B cell (primary cell): Measurements from ENCODE around the gene DACT3. TPM values are rescaled to one million over a fixed set of nuclear protein-coding genes. Genes with fewer than 3 reads are reported as not detected.

Experiments
- ATAC-seq: fragments of 200-7000 bp; cut with Tn5 transposase; one replicate; pipeline ENCODE4 v1.10.0; 2021; ENCODE audit warnings: low read depth, mild to moderate bottlenecking, moderate number of reproducible peaks, moderate library complexity
- CTCF ChIA-PET: fragments of 350-600 bp; sonication (Branson Sonifier 250); formaldehyde crosslinking; loops from one replicate; lab custom pipeline; 2021; ENCODE audit warnings: antibody characterized with exemption, inconsistent platforms; lab: Charles Lee
- POLR2A ChIA-PET: fragments of 350-600 bp; sonication (Branson Sonifier 250); formaldehyde crosslinking; loops from one replicate; lab custom pipeline; 2021; ENCODE audit warnings: antibody characterized with exemption; lab: Charles Lee
- DNase-seq: peaks from one replicate; pipeline ENCODE4 v3.0.0; 2013
- H2AFZ ChIP-seq: 2 replicates; pipeline ENCODE4 v1.6.1; 2012; ENCODE audit warnings: mild to moderate bottlenecking, low read depth, low read length; ENCODE audit not compliant: insufficient read depth, poor library complexity, severe bottlenecking
- H3K27ac ChIP-seq, 2 donors: 1 replicate in 1 of 2; 2 replicates in 1 of 2; pipeline ENCODE4 v1.5.1; 2012 to 2013; ENCODE audit warnings: low read length in 2 of 2, mild to moderate bottlenecking in 2 of 2, moderate library complexity in 1 of 2
- H3K27me3 ChIP-seq, 4 experiments: fragments of 200-600 bp in 1 of 4; sonication (generic) in 1 of 4; replicated peaks in 1 of 4; 1 replicate in 2 of 4; 2 replicates in 2 of 4; pipeline versions ENCODE4 v1.6.1 to v1.7.0; 2013 to 2016; ENCODE audit warnings: low read length in 3 of 4, mild to moderate bottlenecking in 2 of 4, mixed read lengths in 1 of 4, moderate library complexity in 1 of 4; ENCODE audit not compliant: insufficient read depth in 4 of 4, control insufficient read depth in 3 of 4; ENCODE audit errors: control extremely low read depth in 1 of 4
- H3K36me3 ChIP-seq, 2 experiments: replicated peaks in 1 of 2; 1 replicate in 1 of 2; 2 replicates in 1 of 2; pipeline versions ENCODE4 v1.6.1 to v1.7.1; 2013; ENCODE audit warnings: low read length in 1 of 2; ENCODE audit not compliant: insufficient read depth in 2 of 2, control insufficient read depth in 1 of 2; ENCODE audit errors: control extremely low read depth in 1 of 2, extremely low read depth in 1 of 2
- H3K4me1 ChIP-seq, 2 donors: fragments of 200-600 bp in 1 of 2; sonication (generic) in 1 of 2; 1 replicate in 1 of 2; 2 replicates in 1 of 2; pipeline versions ENCODE4 v1.5.1 to v1.6.1; 2013 to 2017; ENCODE audit warnings: low read length in 2 of 2; ENCODE audit not compliant: control insufficient read depth in 2 of 2, insufficient read depth in 2 of 2
- H3K4me2 ChIP-seq: replicated peaks from 2 replicates; pipeline ENCODE3; 2012; ENCODE audit warnings: mild to moderate bottlenecking, low read depth, low read length; ENCODE audit not compliant: poor library complexity, severe bottlenecking
- H3K4me3 ChIP-seq, 5 experiments: fragments of 200-600 bp in 1 of 5; sonication (generic) in 1 of 5; 1 replicate in 3 of 5; 2 replicates in 2 of 5; pipeline versions ENCODE4 v1.5.1 to v1.7.0; 2011 to 2016; ENCODE audit warnings: low read length in 4 of 5, mild to moderate bottlenecking in 4 of 5, low read depth in 2 of 5, control low read depth in 1 of 5, moderate library complexity in 1 of 5; ENCODE audit not compliant: insufficient read depth in 1 of 5; ENCODE audit errors: control extremely low read depth in 1 of 5, extremely low read depth in 1 of 5
- H3K79me2 ChIP-seq: fragments of 200-600 bp; sonication (generic); one replicate; pipeline ENCODE4 v1.6.0; 2016; ENCODE audit warnings: low read length; ENCODE audit not compliant: control insufficient read depth, insufficient read depth
- H3K9ac ChIP-seq: fragments of 200-600 bp; sonication (generic); 2 replicates; pipeline ENCODE4 v1.6.1; 2017; ENCODE audit warnings: mild to moderate bottlenecking, low read length, moderate library complexity
- H3K9me3 ChIP-seq, 3 donors: one replicate each; pipeline versions ENCODE4 v1.6.1 to v1.7.1; 2013; ENCODE audit warnings: low read length in 2 of 3; ENCODE audit not compliant: control insufficient read depth in 2 of 3, insufficient read depth in 1 of 3; ENCODE audit errors: control extremely low read depth in 1 of 3
- H4K20me1 ChIP-seq: 2 replicates; pipeline ENCODE4 v1.6.0; 2012; ENCODE audit warnings: mild to moderate bottlenecking, low read length; ENCODE audit not compliant: insufficient read depth, control insufficient read depth, poor library complexity, severe bottlenecking
- H3K27ac Mint-ChIP-seq: one replicate; pipeline ENCODE4 v1.8.0; 2021; ENCODE audit warnings: mixed read lengths
- H3K27me3 Mint-ChIP-seq: one replicate; pipeline ENCODE4 v1.8.0; 2021; ENCODE audit warnings: mixed read lengths
- H3K4me1 Mint-ChIP-seq: one replicate; pipeline ENCODE4 v1.8.0; 2021; ENCODE audit warnings: mixed read lengths
- H3K4me3 Mint-ChIP-seq: one replicate; pipeline ENCODE4 v1.8.0; 2021; ENCODE audit warnings: mixed read lengths
- H3K9me3 Mint-ChIP-seq: one replicate; pipeline ENCODE4 v1.8.0; 2022; ENCODE audit warnings: mixed read lengths; ENCODE audit not compliant: insufficient read depth
- EZH2 ChIP-seq: IDR thresholded peaks from 2 replicates; pipeline ENCODE4 v1.6.1; 2012; ENCODE audit warnings: borderline replicate concordance, low read depth, mild to moderate bottlenecking, moderate library complexity, low read length; ENCODE audit not compliant: insufficient read depth, poor library complexity, severe bottlenecking
- WGBS: methylation state at CpG from one replicate; pipeline ENCODE4 v1.1.5; 2013; ENCODE audit warnings: missing lambda C conversion rate; ENCODE audit not compliant: insufficient coverage; 5-methylcytosine and 5-hydroxymethylcytosine counted together
- intact Hi-C: fragments of 100-400 bp; cut with micrococcal nuclease; formaldehyde crosslinking; loops from one replicate; pipeline ENCODE4 v1.10.0; 2022
- polyA plus RNA-seq: library from polyadenylated mRNA; depleted of rRNA; stranded (reverse); fragments of >200 nt; gene quantifications from 2 replicates; pipeline ENCODE4 v1.2.3, GENCODE V29; 2012
- total RNA-seq, 2 donors: library from RNA; stranded (reverse); fragments of 120-200 nt in 1 of 2; gene quantifications; 1 replicate in 1 of 2; 2 replicates in 1 of 2; pipeline versions ENCODE4 v1.2.3 to v1.2.4, GENCODE V29; 2013 to 2022
- TF ChIP-seq, protein P1 (sequence below): fragments of 200-600 bp; IDR thresholded peaks from one replicate; pipeline ENCODE4 v1.8.0; 2022; ENCODE audit warnings: antibody characterized with exemption, mild to moderate bottlenecking

Gene DACT3
- total and polyA plus RNA-seq, 2 donors (not counting 1 experiment from before 2014, with no cell fraction given), result 0.03 to 0.15 TPM

DNA sequence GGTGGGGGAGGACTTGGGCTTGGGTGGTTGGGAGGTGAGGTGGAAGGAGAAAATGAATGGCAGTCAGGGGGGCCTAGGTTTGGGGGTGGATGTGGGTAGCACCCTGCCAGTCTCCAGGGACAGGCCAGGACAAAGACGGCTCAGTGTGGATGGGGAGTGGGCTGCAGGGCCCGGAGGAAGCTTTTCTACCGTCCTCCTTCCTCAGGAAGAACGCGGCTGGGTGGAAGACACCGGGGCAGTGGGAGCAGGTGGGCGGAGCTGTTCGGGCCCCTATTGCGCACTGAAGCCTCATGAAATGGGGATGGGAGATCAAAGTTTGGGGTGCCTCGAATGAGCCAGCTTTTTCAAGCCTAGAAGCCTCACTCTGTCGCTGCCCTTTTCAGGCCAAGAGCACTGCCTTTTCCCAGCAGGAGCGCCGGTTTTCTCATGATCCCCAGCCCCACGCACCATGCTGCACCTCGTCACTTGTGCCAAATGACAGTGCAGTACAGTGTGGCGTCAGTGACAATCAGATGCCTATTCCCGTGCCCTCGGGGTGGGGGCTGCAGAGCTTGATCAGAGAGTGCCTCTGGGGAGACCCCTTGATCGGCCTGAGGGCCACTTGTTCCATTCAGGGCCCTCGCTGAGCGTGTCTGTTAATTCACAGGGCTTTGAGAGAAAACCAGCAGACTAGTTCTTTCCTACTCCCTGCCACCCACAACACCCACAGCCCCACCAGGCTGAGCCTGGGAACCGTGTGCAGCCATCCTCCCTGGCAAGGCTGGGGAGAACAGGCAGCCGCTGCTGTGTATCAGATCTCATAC is 58.4 kb downstream of the DACT3 start:
- H3K79me2 ChIP-seq, result peaks cover 34% of the 10 kb centered on the region
- peak overlapping the region in 1 of 2 donors; percentile 10 for H3K27ac ChIP-seq
- no peaks in the 10 kb centered on the region for H3K27me3 ChIP-seq
- ATAC-seq (no peak), DNase-seq (peak; percentile 35)
- Mint-ChIP-seq H3K27ac (peak overlapping the region; percentile 77), H3K27me3 (no peaks in the 10 kb centered on the region), H3K4me3 (peak overlapping the region; percentile 100), H3K9me3 (peaks cover 8% of the 10 kb centered on the region), H3K4me1 (peaks cover 31% of the 10 kb centered on the region)
- H3K4me1 ChIP-seq, result peaks cover 19 to 30% of the 10 kb centered on the region in 2 donors
- ChIA-PET POLR2A (interaction anchor here (0.5 to 2.6 kb wide), 7 partner anchors 9 to 1032 kb away, joined by 3 to 20 read pairs (median 6); partner anchors contain the start of genes DACT3 and PRKD2), CTCF (interaction anchor here (0.7 to 6.6 kb wide), 5 partner anchors 13 to 749 kb away, joined by 3 to 92 read pairs (median 6); partner anchors contain the start of gene DACT3)
- intact Hi-C loops, result loop anchor here (5.0 kb wide), 3 partner anchors 445 to 1760 kb away; partner anchors contain the start of genes SYNGR4, TMEM143 and TMEM160
- WGBS, result 41% methylated on average over 20 of the region's 23 CpGs
- H4K20me1 ChIP-seq, result peaks cover 61% of the 10 kb centered on the region
- TF ChIP-seq, protein P1, sequence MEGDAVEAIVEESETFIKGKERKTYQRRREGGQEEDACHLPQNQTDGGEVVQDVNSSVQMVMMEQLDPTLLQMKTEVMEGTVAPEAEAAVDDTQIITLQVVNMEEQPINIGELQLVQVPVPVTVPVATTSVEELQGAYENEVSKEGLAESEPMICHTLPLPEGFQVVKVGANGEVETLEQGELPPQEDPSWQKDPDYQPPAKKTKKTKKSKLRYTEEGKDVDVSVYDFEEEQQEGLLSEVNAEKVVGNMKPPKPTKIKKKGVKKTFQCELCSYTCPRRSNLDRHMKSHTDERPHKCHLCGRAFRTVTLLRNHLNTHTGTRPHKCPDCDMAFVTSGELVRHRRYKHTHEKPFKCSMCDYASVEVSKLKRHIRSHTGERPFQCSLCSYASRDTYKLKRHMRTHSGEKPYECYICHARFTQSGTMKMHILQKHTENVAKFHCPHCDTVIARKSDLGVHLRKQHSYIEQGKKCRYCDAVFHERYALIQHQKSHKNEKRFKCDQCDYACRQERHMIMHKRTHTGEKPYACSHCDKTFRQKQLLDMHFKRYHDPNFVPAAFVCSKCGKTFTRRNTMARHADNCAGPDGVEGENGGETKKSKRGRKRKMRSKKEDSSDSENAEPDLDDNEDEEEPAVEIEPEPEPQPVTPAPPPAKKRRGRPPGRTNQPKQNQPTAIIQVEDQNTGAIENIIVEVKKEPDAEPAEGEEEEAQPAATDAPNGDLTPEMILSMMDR, result no peak
- no peak for TF ChIP-seq EZH2
- H3K4me3 ChIP-seq, result peak overlapping the region; percentile 96 to 100 (median 99)
- peak overlapping the region; percentile 91 for H3K9ac ChIP-seq
- peaks cover 1 to 13% (median 12%) of the 10 kb centered on the region in 3 donors for H3K9me3 ChIP-seq
- H3K36me3 ChIP-seq, result peaks cover 0 to 28% of the 10 kb centered on the region in 2 experiments
- H2AFZ ChIP-seq, result no peak overlapping the region
- peak overlapping the region; percentile 100 for H3K4me2 ChIP-seq
